HL-60 (cell line): Measurements from ENCODE around the gene HECW1.
A peak's percentile ranks its signal among the peaks of the same experiment; 100 is the strongest.

Experiments used
- CTCF ChIP-seq: IDR thresholded peaks from one replicate; pipeline ENCODE4 v1.5.1; 2011; ENCODE audit warnings: low read length, control low read depth, inconsistent platforms; ENCODE audit not compliant: insufficient read depth
- POLR2AphosphoS5 ChIP-seq: IDR thresholded peaks from 2 replicates; pipeline ENCODE4 v1.6.1; 2012; ENCODE audit warnings: low read depth
- REST ChIP-seq: IDR thresholded peaks from 2 replicates; pipeline ENCODE4 v1.6.1; 2012; ENCODE audit warnings: low read depth; ENCODE audit not compliant: insufficient replicate concordance

DNA sequence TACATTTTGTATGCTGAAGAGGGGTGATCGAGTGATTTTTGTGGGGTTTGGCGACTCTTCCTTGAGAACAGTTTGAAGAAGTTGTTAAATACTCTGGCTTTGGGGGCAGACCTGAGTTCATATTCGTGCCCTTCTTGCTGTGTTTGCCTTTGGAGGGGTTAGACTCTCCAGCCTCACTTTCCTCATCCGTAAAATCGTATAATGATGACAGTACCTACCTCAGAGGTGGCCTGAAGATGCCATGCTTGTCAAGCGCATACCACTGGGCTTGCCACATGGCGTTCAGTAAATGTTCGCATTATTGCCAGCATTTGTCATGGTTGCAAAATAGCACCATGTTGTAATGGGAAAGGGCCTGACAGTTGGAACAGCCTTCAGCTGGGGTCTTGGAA, 471.7 kb downstream of the HECW1 start:
- TF ChIP-seq CTCF (no peak), POLR2AphosphoS5 (peak; percentile 34; the same call in 1 of the 2 replicates), REST (no peak)
